OCI-LY1 (cell line): ENCODE measurements around the gene RAB13.

Source experiments
- CTCF ChIP-seq: fragments of 200-600 bp; sonication (generic), shearing (Covaris generic); IDR thresholded peaks from 2 replicates; pipeline ENCODE4 v1.5.1; 2017; ENCODE audit warnings: mild to moderate bottlenecking, antibody characterized with exemption, low read length, moderate library complexity, mixed read lengths
- EZH2 ChIP-seq: fragments of 200-600 bp; sonication (generic), shearing (Covaris generic); IDR thresholded peaks from 2 replicates; pipeline ENCODE4 v1.8.0; 2017; ENCODE audit warnings: borderline replicate concordance, mixed run types, mild to moderate bottlenecking, antibody characterized with exemption, low read length, moderate library complexity, mixed read lengths

DNA sequence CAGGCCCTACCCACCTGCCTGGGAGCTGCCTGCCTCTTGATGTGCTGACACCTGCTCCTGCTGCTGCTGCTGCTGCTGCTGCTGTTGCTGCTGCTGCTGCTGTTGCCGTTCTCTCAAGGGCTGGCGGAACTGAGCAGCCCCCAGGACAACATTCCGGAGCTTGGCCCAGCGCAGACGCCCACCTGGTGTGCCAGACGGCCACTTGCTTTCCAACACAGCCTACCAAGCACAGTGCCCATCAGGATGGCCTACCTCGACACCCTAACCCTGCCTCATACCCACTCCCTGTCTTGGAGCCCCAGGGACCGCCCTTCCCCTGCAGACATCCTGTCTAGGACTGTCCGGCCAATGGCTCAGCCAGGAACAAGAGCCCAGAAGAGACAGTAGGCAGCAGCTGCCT lies 51.4 kb downstream of the RAB13 start:
- TF ChIP-seq CTCF (no peak), EZH2 (no peak)
